Endothelial cell of umbilical vein (primary cell): Measurements from ENCODE around the gene PDK3. TPM values are rescaled to one million over a fixed set of nuclear protein-coding genes. Genes with fewer than 3 reads are reported as not detected.

Experiments used
- BruUV-seq: library from RNA; stranded (reverse); fragments of 400-500 nt; replicated peaks from 2 replicates; lab custom pipeline; 2021; lab: Mats Ljungman, UMichigan
- CTCF ChIA-PET: fragments of 300-600, 350-600 bp; sonication (Branson Sonifier 250); formaldehyde crosslinking; loops from one replicate; lab custom pipeline; 2021; ENCODE audit warnings: antibody characterized with exemption, inconsistent platforms; lab: Charles Lee
- POLR2A ChIA-PET: fragments of 300-600, 350-600 bp; sonication (Branson Sonifier 250); formaldehyde crosslinking; loops from one replicate; lab custom pipeline; 2021; ENCODE audit warnings: antibody characterized with exemption, inconsistent platforms; lab: Charles Lee
- DNase-seq: peaks from one replicate; pipeline ENCODE4 v3.0.0-alpha.2; 2011; ENCODE audit warnings: low read depth, low spot score
- FAIRE-seq: peaks from 2 replicates; lab custom pipeline; 2011; peaks lifted over from hg19 to GRCh38; lab: Jason Lieb, UNC
- H2AFZ ChIP-seq: 2 replicates; pipeline ENCODE4 v1.6.0; 2012; ENCODE audit warnings: low read depth, low read length, control low read depth, inconsistent platforms
- H3K27ac ChIP-seq: 2 replicates; pipeline ENCODE4 v1.5.1; 2011; ENCODE audit warnings: low read depth, mild to moderate bottlenecking, control low read depth, low read length, moderate library complexity; ENCODE audit not compliant: insufficient read depth
- H3K27me3 ChIP-seq, 2 experiments: 2 replicates each; pipeline versions ENCODE4 v1.6.0 to v1.6.1; 2011; ENCODE audit warnings: low read length in 2 of 2, mixed read lengths in 1 of 2; ENCODE audit not compliant: control insufficient read depth in 2 of 2, insufficient read depth in 2 of 2
- H3K36me3 ChIP-seq, 2 experiments: 2 replicates in 1 of 2; 3 replicates in 1 of 2; pipeline ENCODE4 v1.5.1; 2011; ENCODE audit warnings: low read length in 2 of 2, mild to moderate bottlenecking in 1 of 2, moderate library complexity in 1 of 2; ENCODE audit not compliant: control insufficient read depth in 2 of 2, insufficient read depth in 2 of 2; ENCODE audit errors: extremely low read depth in 1 of 2
- H3K4me1 ChIP-seq: 3 replicates; pipeline ENCODE4 v1.5.1; 2011; ENCODE audit warnings: mild to moderate bottlenecking, low read length; ENCODE audit not compliant: control insufficient read depth, insufficient read depth; ENCODE audit errors: extremely low read depth
- H3K4me2 ChIP-seq: 2 replicates; pipeline ENCODE4 v1.6.1; 2011; ENCODE audit warnings: low read length, control low read depth, mixed read lengths; ENCODE audit not compliant: insufficient read depth
- H3K4me3 ChIP-seq, 3 experiments: fragments of 200-600 bp in 1 of 3; sonication (generic), shearing (Covaris generic) in 1 of 3; replicated peaks in 1 of 3; 2 replicates each; pipeline ENCODE4 v1.5.1; 2011 to 2016; ENCODE audit warnings: control low read depth in 3 of 3, low read length in 3 of 3, mild to moderate bottlenecking in 2 of 3, inconsistent platforms in 1 of 3, low read depth in 1 of 3, moderate library complexity in 1 of 3; ENCODE audit not compliant: insufficient read depth in 1 of 3
- H3K79me2 ChIP-seq: 2 replicates; pipeline ENCODE4 v1.6.0; 2012; ENCODE audit warnings: low read length, inconsistent platforms; ENCODE audit not compliant: control insufficient read depth, insufficient read depth
- H3K9ac ChIP-seq: replicated peaks from 2 replicates; pipeline ENCODE3; 2011; ENCODE audit warnings: low read length, control low read depth; ENCODE audit not compliant: insufficient read depth; ENCODE audit errors: extremely low read depth
- H3K9me1 ChIP-seq: replicated peaks from 3 replicates; pipeline ENCODE4 v1.6.0; 2011; ENCODE audit warnings: mild to moderate bottlenecking, low read length; ENCODE audit not compliant: control insufficient read depth, insufficient read depth; ENCODE audit errors: extremely low read depth
- H3K9me3 ChIP-seq: replicated peaks from 2 replicates; pipeline ENCODE4 v1.5.1; 2012; ENCODE audit warnings: low read length, inconsistent platforms; ENCODE audit not compliant: control insufficient read depth, insufficient read depth
- H4K20me1 ChIP-seq: replicated peaks from 2 replicates; pipeline ENCODE3; 2011; ENCODE audit warnings: mild to moderate bottlenecking, low read length; ENCODE audit not compliant: control insufficient read depth, insufficient read depth; ENCODE audit errors: extremely low read depth
- CTCF ChIP-seq, 2 donors: IDR thresholded peaks; 1 replicate in 1 of 2; 2 replicates in 1 of 2; pipeline ENCODE4 v1.5.1; 2011; ENCODE audit warnings: low read length in 2 of 2, mild to moderate bottlenecking in 2 of 2, moderate library complexity in 2 of 2, control low read depth in 1 of 2, inconsistent platforms in 1 of 2, low read depth in 1 of 2; ENCODE audit not compliant: insufficient read depth in 1 of 2; ENCODE audit errors: extremely low read depth in 1 of 2
- EZH2 ChIP-seq: IDR thresholded peaks from 2 replicates; pipeline ENCODE4 v1.6.1; 2012; ENCODE audit warnings: borderline replicate concordance, low read depth, mild to moderate bottlenecking, moderate library complexity, low read length, inconsistent platforms; ENCODE audit not compliant: severe bottlenecking
- FOS ChIP-seq: IDR thresholded peaks from 2 replicates; pipeline ENCODE4 v1.6.1; 2011; ENCODE audit warnings: mild to moderate bottlenecking, low read length, moderate library complexity, borderline replicate concordance; ENCODE audit not compliant: insufficient read depth
- GATA2 ChIP-seq: IDR thresholded peaks from 2 replicates; pipeline ENCODE4 v1.7.0; 2011; ENCODE audit warnings: low read depth, mild to moderate bottlenecking, moderate library complexity, mixed read lengths, low read length; ENCODE audit not compliant: insufficient read length, insufficient read depth
- JUN ChIP-seq: IDR thresholded peaks from 2 replicates; pipeline ENCODE4 v1.6.1; 2011; ENCODE audit warnings: borderline replicate concordance, low read depth; ENCODE audit not compliant: insufficient read length, insufficient read depth
- MAX ChIP-seq: IDR thresholded peaks from 2 replicates; pipeline ENCODE4 v1.6.1; 2011; ENCODE audit not compliant: insufficient read depth, insufficient read length
- MYC ChIP-seq: IDR thresholded peaks from one replicate; pipeline ENCODE4 v1.6.1; 2011; ENCODE audit warnings: mild to moderate bottlenecking, low read depth, low read length
- POLR2A ChIP-seq: IDR thresholded peaks from 2 replicates; pipeline ENCODE4 v1.6.1; 2012; ENCODE audit warnings: low read depth, mild to moderate bottlenecking, control low read depth, low read length
- POLR2AphosphoS5 ChIP-seq: IDR thresholded peaks from 2 replicates; pipeline ENCODE4 v1.6.1; 2012; ENCODE audit warnings: low read depth, mild to moderate bottlenecking, control low read depth, low read length, moderate library complexity; ENCODE audit not compliant: insufficient read depth
- dilution Hi-C: fragments of 300-500 bp; cut with MboI; formaldehyde crosslinking; loops from one replicate; pipeline ENCODE4 v1.15.0; 2019; ENCODE audit warnings: low sequenced_read_pairs; ENCODE audit not compliant: extremely low pct_ligation_motif_present
- intact Hi-C: fragments of 100-400 bp; cut with micrococcal nuclease; formaldehyde crosslinking; loops from one replicate; pipeline ENCODE4 v1.10.0; 2022
- polyA plus RNA-seq, 4 experiments: library from polyadenylated mRNA; depleted of rRNA in 3 of 4; stranded (reverse) in 3 of 4; unstranded in 1 of 4; fragments of >200 nt; gene quantifications; 2 replicates each; pipeline versions ENCODE4 v1.2.1 to v1.2.3, GENCODE V29; 2011 to 2012; ENCODE audit warnings: missing spikeins in 1 of 4
- total RNA-seq: library from RNA; stranded (reverse); gene quantifications from 2 replicates; pipeline ENCODE4 v1.2.3, GENCODE V29; 2021

Gene PDK3
- total and polyA plus RNA-seq, 2 donors (not counting 3 experiments of a cell fraction or from before 2014, with no cell fraction given): 3.0 to 5.9 TPM

DNA sequence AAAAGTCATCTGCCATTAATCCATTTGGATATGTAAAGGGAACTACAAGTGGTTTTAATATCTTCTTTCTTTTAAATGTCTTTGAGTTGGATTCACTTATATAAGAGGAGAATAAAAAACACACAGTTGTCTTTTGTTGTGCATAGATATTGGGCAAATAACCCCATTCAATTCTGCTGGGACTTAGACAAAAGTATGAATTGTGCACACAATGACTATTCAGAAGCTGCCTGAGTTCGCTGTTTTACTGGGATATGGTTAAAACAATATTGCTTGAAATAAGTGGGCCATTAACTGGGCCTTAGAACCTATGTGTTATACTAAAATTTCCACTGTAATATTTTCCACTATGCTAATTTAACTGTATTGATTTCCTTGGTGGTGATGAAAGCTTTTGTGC, 110.4 kb downstream of the PDK3 start:
- DNase-seq: no peak
- Histone ChIP-seq H2AFZ (no peak overlapping the region), H3K9ac (no peak overlapping the region), H3K4me2 (no peak overlapping the region), H3K4me3 (no peak overlapping the region), H4K20me1 (no peaks in the 10 kb centered on the region), H3K4me1 (no peaks in the 10 kb centered on the region), H3K27ac (no peak overlapping the region), H3K79me2 (no peaks in the 10 kb centered on the region), H3K9me1 (no peaks in the 10 kb centered on the region), H3K9me3 (no peaks in the 10 kb centered on the region), H3K27me3 (no peaks in the 10 kb centered on the region), H3K36me3 (no peaks in the 10 kb centered on the region)
- FAIRE-seq: no peak
- CTCF ChIA-PET: no interaction called here
- TF ChIP-seq MYC (no peak), EZH2 (no peak), POLR2A (no peak), MAX (no peak), JUN (no peak), FOS (no peak), GATA2 (no peak), CTCF (IDR thresholded peaks at IDR 0.05; ENCODE audit: extremely low read depth in 1 of 2, insufficient read depth in 1 of 2, low read depth in 1 of 2, low read length in 2 of 2) (no peak), POLR2AphosphoS5 (no peak)
- dilution Hi-C loops (no loop called here), intact Hi-C loops (no loop called here)
- BruUV-seq: no TSS peak
- POLR2A ChIA-PET: no interaction called here
